ENCODE results near the gene TJAP1. TPM values are rescaled to one million over a fixed set of nuclear protein-coding genes. Genes with fewer than 3 reads are reported as not detected.
"Not testable (repeated sequence)": the region's sequence is repeated elsewhere in the genome, so short reads cannot be mapped to it uniquely, and the experiment has no call there.

TJAP1 gene
- polyA plus RNA-seq, 1 donor from 2014 or later: 11.4 TPM

GRCh38 chr6:43465948-43466347, 11.4 kb upstream of the TJAP1 start:
- Histone ChIP-seq H3K4me3 (ENCODE audit: low read length) (no peak overlapping the region), H2AFZ (ENCODE audit: low read depth, low read length) (no peak overlapping the region), H3K27ac (ENCODE audit: low read length) (no peak overlapping the region), H3K79me2 (replicated peaks; ENCODE audit: insufficient read depth, low read length) (no peaks in the 10 kb centered on the region), H3K9ac (ENCODE audit: low read length) (no peak overlapping the region), H3K9me2 (ENCODE audit: insufficient read depth, low read length) (no peaks in the 10 kb centered on the region), H3F3A (ENCODE audit: insufficient read depth, low read length, poor library complexity, severe bottlenecking) (no peaks in the 10 kb centered on the region), H3K4me2 (ENCODE audit: low read length) (no peak overlapping the region), H3K27me3 (ENCODE audit: insufficient read depth, low read depth, low read length) (no peaks in the 10 kb centered on the region), H4K20me1 (ENCODE audit: insufficient read depth) (no peaks in the 10 kb centered on the region), H3K9me3 (ENCODE audit: low read length) (no peaks in the 10 kb centered on the region), H3K36me3 (ENCODE audit: insufficient read depth, low read length) (no peaks in the 10 kb centered on the region)
- TF ChIP-seq TAF1 (IDR thresholded peaks at IDR 0.05; ENCODE audit: low read depth): no peak
- no peak for TF ChIP-seq POLR2AphosphoS5 (IDR thresholded peaks at IDR 0.05)
- no peak for TF ChIP-seq RAD21 (conservative IDR thresholded peaks at IDR 0.05)
- no peak for TF ChIP-seq SMC3 (conservative IDR thresholded peaks at IDR 0.05; ENCODE audit: poor library complexity)
- TF ChIP-seq, protein P1, sequence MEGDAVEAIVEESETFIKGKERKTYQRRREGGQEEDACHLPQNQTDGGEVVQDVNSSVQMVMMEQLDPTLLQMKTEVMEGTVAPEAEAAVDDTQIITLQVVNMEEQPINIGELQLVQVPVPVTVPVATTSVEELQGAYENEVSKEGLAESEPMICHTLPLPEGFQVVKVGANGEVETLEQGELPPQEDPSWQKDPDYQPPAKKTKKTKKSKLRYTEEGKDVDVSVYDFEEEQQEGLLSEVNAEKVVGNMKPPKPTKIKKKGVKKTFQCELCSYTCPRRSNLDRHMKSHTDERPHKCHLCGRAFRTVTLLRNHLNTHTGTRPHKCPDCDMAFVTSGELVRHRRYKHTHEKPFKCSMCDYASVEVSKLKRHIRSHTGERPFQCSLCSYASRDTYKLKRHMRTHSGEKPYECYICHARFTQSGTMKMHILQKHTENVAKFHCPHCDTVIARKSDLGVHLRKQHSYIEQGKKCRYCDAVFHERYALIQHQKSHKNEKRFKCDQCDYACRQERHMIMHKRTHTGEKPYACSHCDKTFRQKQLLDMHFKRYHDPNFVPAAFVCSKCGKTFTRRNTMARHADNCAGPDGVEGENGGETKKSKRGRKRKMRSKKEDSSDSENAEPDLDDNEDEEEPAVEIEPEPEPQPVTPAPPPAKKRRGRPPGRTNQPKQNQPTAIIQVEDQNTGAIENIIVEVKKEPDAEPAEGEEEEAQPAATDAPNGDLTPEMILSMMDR (IDR thresholded peaks at IDR 0.05; ENCODE audit: poor library complexity, severe bottlenecking): no peak
- no peak for TF ChIP-seq MXI1 (conservative IDR thresholded peaks at IDR 0.05; ENCODE audit: poor library complexity, severe bottlenecking)
- no peak for TF ChIP-seq REST (IDR thresholded peaks at IDR 0.05; ENCODE audit: borderline replicate concordance)

GRCh38 chr6:43467265-43467664, 10.1 kb upstream of the TJAP1 start:
- not testable (repeated sequence) for H3F3A ChIP-seq (ENCODE audit: insufficient read depth, low read length, poor library complexity, severe bottlenecking); H3K4me2 ChIP-seq (ENCODE audit: low read length); H3K4me3 ChIP-seq (ENCODE audit: low read length); H3K36me3 ChIP-seq (ENCODE audit: insufficient read depth, low read length); H2AFZ ChIP-seq (ENCODE audit: low read depth, low read length); H3K9me2 ChIP-seq (ENCODE audit: insufficient read depth, low read length); H3K27me3 ChIP-seq (ENCODE audit: insufficient read depth, low read depth, low read length); H3K9ac ChIP-seq (ENCODE audit: low read length); H3K27ac ChIP-seq (ENCODE audit: low read length); H3K9me3 ChIP-seq (ENCODE audit: low read length); H4K20me1 ChIP-seq (ENCODE audit: insufficient read depth); H3K79me2 ChIP-seq (replicated peaks; ENCODE audit: insufficient read depth, low read length)

DNA sequence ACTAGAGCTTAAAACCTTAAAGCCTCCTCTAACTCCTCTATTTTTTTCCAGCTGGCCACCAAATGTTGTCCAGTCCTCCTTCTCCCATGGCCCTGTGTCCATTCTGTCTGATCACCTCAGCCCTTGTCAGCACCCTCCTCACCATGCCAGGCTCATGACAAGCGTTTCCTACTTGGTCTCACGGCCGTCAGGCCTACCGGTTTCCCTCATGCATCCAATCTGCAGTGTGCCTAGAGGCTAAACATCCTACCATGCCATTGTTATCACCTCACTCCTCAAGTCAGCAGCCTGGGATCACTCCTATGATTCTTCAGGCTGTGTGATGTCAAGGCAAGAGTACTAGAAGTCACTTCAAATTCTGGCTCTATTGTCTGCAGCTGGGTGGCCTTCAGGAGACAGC, 9.6 kb upstream of the TJAP1 start:
- Histone ChIP-seq H3K27ac (ENCODE audit: low read length) (no peak overlapping the region), H3K9me2 (ENCODE audit: insufficient read depth, low read length) (no peaks in the 10 kb centered on the region), H4K20me1 (ENCODE audit: insufficient read depth) (no peaks in the 10 kb centered on the region), H3K9me3 (ENCODE audit: low read length) (no peaks in the 10 kb centered on the region), H3K36me3 (ENCODE audit: insufficient read depth, low read length) (no peaks in the 10 kb centered on the region), H3K79me2 (replicated peaks; ENCODE audit: insufficient read depth, low read length) (no peaks in the 10 kb centered on the region), H2AFZ (ENCODE audit: low read depth, low read length) (no peak overlapping the region), H3K4me2 (ENCODE audit: low read length) (no peak overlapping the region), H3K27me3 (ENCODE audit: insufficient read depth, low read depth, low read length) (no peaks in the 10 kb centered on the region), H3K9ac (ENCODE audit: low read length) (no peak overlapping the region), H3F3A (ENCODE audit: insufficient read depth, low read length, poor library complexity, severe bottlenecking) (no peaks in the 10 kb centered on the region), H3K4me3 (ENCODE audit: low read length) (no peak overlapping the region)
- TF ChIP-seq REST (IDR thresholded peaks at IDR 0.05; ENCODE audit: borderline replicate concordance): no peak
- no peak for TF ChIP-seq EP300 (conservative IDR thresholded peaks at IDR 0.05; ENCODE audit: poor library complexity, severe bottlenecking)
- TF ChIP-seq, protein P1 (IDR thresholded peaks at IDR 0.05; ENCODE audit: poor library complexity, severe bottlenecking): no peak
- TF ChIP-seq TAF1 (IDR thresholded peaks at IDR 0.05; ENCODE audit: low read depth): no peak
- no peak for TF ChIP-seq EZH2 (IDR thresholded peaks at IDR 0.05; ENCODE audit: borderline replicate concordance, insufficient read depth, low read length, poor library complexity, severe bottlenecking)
- TF ChIP-seq RAD21 (conservative IDR thresholded peaks at IDR 0.05): no peak
- TF ChIP-seq SMC3 (conservative IDR thresholded peaks at IDR 0.05; ENCODE audit: poor library complexity): no peak
- no peak for TF ChIP-seq MXI1 (conservative IDR thresholded peaks at IDR 0.05; ENCODE audit: poor library complexity, severe bottlenecking)
- TF ChIP-seq POLR2AphosphoS5 (IDR thresholded peaks at IDR 0.05): no peak
